Measurements from ENCODE around the gene MOV10.

GRCh38 chr1:112636056-112636455 is 38.4 kb upstream of the MOV10 start:
- TF ChIP-seq, protein P1, sequence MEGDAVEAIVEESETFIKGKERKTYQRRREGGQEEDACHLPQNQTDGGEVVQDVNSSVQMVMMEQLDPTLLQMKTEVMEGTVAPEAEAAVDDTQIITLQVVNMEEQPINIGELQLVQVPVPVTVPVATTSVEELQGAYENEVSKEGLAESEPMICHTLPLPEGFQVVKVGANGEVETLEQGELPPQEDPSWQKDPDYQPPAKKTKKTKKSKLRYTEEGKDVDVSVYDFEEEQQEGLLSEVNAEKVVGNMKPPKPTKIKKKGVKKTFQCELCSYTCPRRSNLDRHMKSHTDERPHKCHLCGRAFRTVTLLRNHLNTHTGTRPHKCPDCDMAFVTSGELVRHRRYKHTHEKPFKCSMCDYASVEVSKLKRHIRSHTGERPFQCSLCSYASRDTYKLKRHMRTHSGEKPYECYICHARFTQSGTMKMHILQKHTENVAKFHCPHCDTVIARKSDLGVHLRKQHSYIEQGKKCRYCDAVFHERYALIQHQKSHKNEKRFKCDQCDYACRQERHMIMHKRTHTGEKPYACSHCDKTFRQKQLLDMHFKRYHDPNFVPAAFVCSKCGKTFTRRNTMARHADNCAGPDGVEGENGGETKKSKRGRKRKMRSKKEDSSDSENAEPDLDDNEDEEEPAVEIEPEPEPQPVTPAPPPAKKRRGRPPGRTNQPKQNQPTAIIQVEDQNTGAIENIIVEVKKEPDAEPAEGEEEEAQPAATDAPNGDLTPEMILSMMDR (IDR thresholded peaks at IDR 0.05) = no peak
- no peak for TF ChIP-seq POLR2A (IDR thresholded peaks at IDR 0.05)
